Kidney (tissue), 14 donors: ENCODE measurements around the gene EMILIN1. TPM values are rescaled to one million over a fixed set of nuclear protein-coding genes. Genes with fewer than 3 reads are reported as not detected.

Experiments
- DNase-seq, 5 donors: peaks; one replicate each; pipeline ENCODE4 v3.0.0-alpha.2; 2013 to 2020
- FAIRE-seq: peaks from 2 replicates; lab custom pipeline; 2012; peaks lifted over from hg19 to GRCh38; lab: Jason Lieb, UNC
- H3K27ac ChIP-seq, 2 donors: one replicate each; pipeline ENCODE4 v1.7.0; 2013; ENCODE audit warnings: low read depth in 2 of 2, low read length in 2 of 2, inconsistent platforms in 1 of 2
- H3K27me3 ChIP-seq: one replicate; pipeline ENCODE4 v1.7.1; 2013; ENCODE audit warnings: low read length, inconsistent platforms; ENCODE audit not compliant: control insufficient read depth, insufficient read depth
- H3K36me3 ChIP-seq, 3 donors: one replicate each; pipeline versions ENCODE4 v1.7.0 to v1.7.1; 2013; ENCODE audit warnings: low read length in 3 of 3, control low read depth in 1 of 3, inconsistent platforms in 1 of 3; ENCODE audit not compliant: insufficient read depth in 3 of 3, control insufficient read depth in 2 of 3
- H3K4me1 ChIP-seq, 3 donors: one replicate each; pipeline versions ENCODE4 v1.7.0 to v1.7.1; 2013; ENCODE audit warnings: low read length in 3 of 3, inconsistent platforms in 1 of 3, low read depth in 1 of 3; ENCODE audit not compliant: control insufficient read depth in 2 of 3, insufficient read depth in 2 of 3
- H3K4me3 ChIP-seq, 3 donors: one replicate each; pipeline versions ENCODE4 v1.7.0 to v1.8.1; 2013; ENCODE audit warnings: low read length in 3 of 3, control low read depth in 1 of 3, inconsistent platforms in 1 of 3
- H3K9ac ChIP-seq, 3 donors: one replicate each; pipeline versions ENCODE4 v1.7.0 to v1.7.1; 2013; ENCODE audit warnings: low read length in 3 of 3, control low read depth in 1 of 3, inconsistent platforms in 1 of 3
- H3K9me3 ChIP-seq, 3 donors: one replicate each; pipeline versions ENCODE4 v1.7.0 to v1.7.1; 2013; ENCODE audit warnings: low read length in 3 of 3, control low read depth in 1 of 3, inconsistent platforms in 1 of 3; ENCODE audit not compliant: control insufficient read depth in 2 of 3, insufficient read depth in 1 of 3
- intact Hi-C: fragments of 100-400 bp; cut with DNase I; formaldehyde crosslinking; loops from one replicate; pipeline ENCODE4 v1.11.1; 2022
- polyA plus RNA-seq: library from polyadenylated mRNA; stranded (reverse); fragments of 350-450 nt; fragmentation: Illumina TruSeq; extraction: RNeasy Lipid Tissue Mini Kit (QIAGEN cat#74804); gene quantifications from one replicate; pipeline ENCODE4 v1.2.3, GENCODE V29; 2014; ENCODE audit warnings: low read depth, low replicate concordance; ENCODE audit not compliant: insufficient read depth
- total RNA-seq: library from RNA; stranded (reverse); fragmentation: NEBNext Ultra II Directional; extraction: Animal tissue kit (Norgen Biotek cat#: 25700); gene quantifications from one replicate; pipeline ENCODE4 v1.2.1, GENCODE V29; 2021
- TF ChIP-seq, protein P1 (sequence below): IDR thresholded peaks from 3 replicates; pipeline ENCODE4 v1.5.1; 2012; ENCODE audit warnings: mild to moderate bottlenecking, moderate library complexity, borderline replicate concordance; ENCODE audit not compliant: insufficient read depth; ENCODE audit errors: extremely low read depth
- donor health status: control.
- donor health status: control.
- donor health status: control.
- donor health status: control.
- donor health status: control.
- donor health status: DM: yes; HTN: yes; CAD: no.
- donor health status: Normal renal cell carcinoma (clear cell type).

The EMILIN1 gene
- total and polyA plus RNA-seq, 2 donors from 2014 or later, result 32.1 to 75.2 TPM

DNA sequence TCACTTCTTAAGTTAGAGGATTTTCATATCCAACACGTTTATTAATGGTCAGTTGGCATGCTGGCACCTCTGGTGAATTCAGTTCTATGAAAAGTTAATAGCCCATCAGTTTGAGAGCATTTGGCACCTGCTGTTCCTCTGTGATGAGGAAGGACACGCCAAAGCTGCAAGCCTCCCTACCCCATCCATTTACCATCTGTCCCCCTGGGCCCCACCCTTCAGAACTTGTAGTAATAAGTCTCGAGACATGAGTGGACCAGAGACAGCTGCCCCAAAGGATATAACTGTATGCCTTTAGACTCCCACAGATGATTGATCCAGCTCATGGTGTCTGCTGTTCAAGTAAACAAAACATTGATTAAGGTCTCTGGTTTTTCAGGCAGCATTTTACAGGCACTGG is 13.3 kb upstream of the EMILIN1 start:
- peaks cover 0 to 20% (median 8%) of the 10 kb centered on the region in 3 donors for H3K36me3 ChIP-seq
- DNase-seq, result no peak
- intact Hi-C loops, result no loop called here

DNA sequence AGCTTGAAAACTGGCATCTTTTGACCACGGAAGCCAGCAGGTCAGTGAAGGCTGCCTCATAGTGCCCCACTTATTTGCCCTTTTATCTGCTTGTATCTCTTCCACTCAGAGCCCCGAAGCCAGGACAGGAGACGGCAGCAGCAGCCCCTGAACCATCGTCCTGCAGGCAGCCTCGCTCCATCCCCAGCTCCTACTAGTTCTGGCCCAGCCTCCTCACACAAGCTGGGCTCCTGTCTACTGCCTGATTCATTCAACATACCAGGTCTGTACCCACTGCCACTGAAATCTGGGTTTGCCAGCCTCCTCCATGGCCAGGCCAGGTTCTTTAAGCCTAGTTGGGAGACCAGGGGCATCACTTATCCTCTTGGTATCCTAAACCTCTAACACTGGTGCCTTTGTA is 11.0 kb upstream of the EMILIN1 start:
- peaks cover 0 to 20% (median 8%) of the 10 kb centered on the region in 3 donors for H3K36me3 ChIP-seq
- DNase-seq, result no peak
- H3K9ac ChIP-seq, result no peak overlapping the region
- TF ChIP-seq, protein P1, sequence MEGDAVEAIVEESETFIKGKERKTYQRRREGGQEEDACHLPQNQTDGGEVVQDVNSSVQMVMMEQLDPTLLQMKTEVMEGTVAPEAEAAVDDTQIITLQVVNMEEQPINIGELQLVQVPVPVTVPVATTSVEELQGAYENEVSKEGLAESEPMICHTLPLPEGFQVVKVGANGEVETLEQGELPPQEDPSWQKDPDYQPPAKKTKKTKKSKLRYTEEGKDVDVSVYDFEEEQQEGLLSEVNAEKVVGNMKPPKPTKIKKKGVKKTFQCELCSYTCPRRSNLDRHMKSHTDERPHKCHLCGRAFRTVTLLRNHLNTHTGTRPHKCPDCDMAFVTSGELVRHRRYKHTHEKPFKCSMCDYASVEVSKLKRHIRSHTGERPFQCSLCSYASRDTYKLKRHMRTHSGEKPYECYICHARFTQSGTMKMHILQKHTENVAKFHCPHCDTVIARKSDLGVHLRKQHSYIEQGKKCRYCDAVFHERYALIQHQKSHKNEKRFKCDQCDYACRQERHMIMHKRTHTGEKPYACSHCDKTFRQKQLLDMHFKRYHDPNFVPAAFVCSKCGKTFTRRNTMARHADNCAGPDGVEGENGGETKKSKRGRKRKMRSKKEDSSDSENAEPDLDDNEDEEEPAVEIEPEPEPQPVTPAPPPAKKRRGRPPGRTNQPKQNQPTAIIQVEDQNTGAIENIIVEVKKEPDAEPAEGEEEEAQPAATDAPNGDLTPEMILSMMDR, result no peak
- H3K4me1 ChIP-seq, result peaks cover 0 to 21% (median 14%) of the 10 kb centered on the region in 3 donors
- H3K27ac ChIP-seq, result no peak overlapping the region
- no peak overlapping the region for H3K4me3 ChIP-seq
- H3K9me3 ChIP-seq, result no peaks in the 10 kb centered on the region
- FAIRE-seq, result no peak
- intact Hi-C loops, result no loop called here
- H3K27me3 ChIP-seq, result no peaks in the 10 kb centered on the region

More for the DNA sequence above, 13.3 kb upstream of the EMILIN1 start:
- Histone ChIP-seq H3K4me3 (no peak overlapping the region), H3K9ac (no peak overlapping the region), H3K4me1 (peaks cover 0 to 14% (median 7%) of the 10 kb centered on the region in 3 donors), H3K27ac (no peak overlapping the region), H3K27me3 (no peaks in the 10 kb centered on the region), H3K9me3 (no peaks in the 10 kb centered on the region)
- TF ChIP-seq, protein P1, result no peak
- FAIRE-seq, result no peak

DNA sequence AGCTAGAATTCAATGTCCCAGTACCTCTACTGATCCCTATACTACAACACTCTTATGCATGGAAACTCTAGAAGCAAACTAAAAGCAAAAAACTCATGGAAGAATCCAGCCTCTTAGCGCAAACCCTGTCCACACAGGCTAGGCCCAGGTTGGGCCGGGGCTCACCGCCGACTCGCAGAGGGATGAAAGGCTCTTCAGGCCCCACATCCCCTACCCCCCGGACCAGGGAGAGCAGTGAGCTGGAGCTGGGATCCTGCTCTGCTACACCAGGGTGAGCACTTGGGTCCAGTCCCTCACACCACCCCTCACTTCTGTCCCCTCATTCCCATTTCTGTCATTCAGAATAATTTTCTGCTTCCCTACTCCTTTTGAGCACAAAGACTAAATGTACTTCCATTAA is 9.0 kb upstream of the EMILIN1 start:
- peaks cover 0 to 22% (median 14%) of the 10 kb centered on the region in 3 donors for H3K4me1 ChIP-seq
- no peaks in the 10 kb centered on the region for H3K9me3 ChIP-seq
- DNase-seq (no peak), FAIRE-seq (no peak)
- TF ChIP-seq, protein P1, result no peak
- no peak overlapping the region for H3K9ac ChIP-seq
- intact Hi-C loops, result no loop called here
- no peaks in the 10 kb centered on the region for H3K27me3 ChIP-seq
- H3K27ac ChIP-seq, result no peak overlapping the region
- H3K4me3 ChIP-seq, result no peak overlapping the region
- peaks cover 0 to 20% (median 8%) of the 10 kb centered on the region in 3 donors for H3K36me3 ChIP-seq
